GM06990 (cell line): ENCODE results near the gene RNF220.

ENCODE experiments used
- DNase-seq: peaks from one replicate; pipeline ENCODE4 v3.0.0-alpha.2; 2011; ENCODE audit not compliant: insufficient read length; ENCODE audit errors: extremely low read depth
- H3K27me3 ChIP-seq: replicated peaks from 2 replicates; pipeline ENCODE4 v1.6.0; 2011; ENCODE audit warnings: low read length; ENCODE audit not compliant: control insufficient read depth, insufficient read depth
- H3K36me3 ChIP-seq: 2 replicates; pipeline ENCODE4 v1.5.1; 2011; ENCODE audit warnings: low read length; ENCODE audit not compliant: control insufficient read depth, insufficient read depth
- H3K4me3 ChIP-seq: replicated peaks from 2 replicates; pipeline ENCODE4 v1.5.1; 2011; ENCODE audit warnings: low read depth, mild to moderate bottlenecking, control low read depth, low read length
- TF ChIP-seq, protein P1 (sequence below): IDR thresholded peaks from 2 replicates; pipeline ENCODE4 v1.5.1; 2011; ENCODE audit warnings: low read length, control low read depth, mild to moderate bottlenecking, inconsistent platforms; ENCODE audit not compliant: insufficient read depth, poor library complexity, severe bottlenecking

The RNF220 gene

GRCh38 chr1:44684525-44684924 is 279.5 kb downstream of the RNF220 start:
- H3K27me3 ChIP-seq: no peaks in the 10 kb centered on the region
- H3K36me3 ChIP-seq: no peaks in the 10 kb centered on the region
- TF ChIP-seq, protein P1, sequence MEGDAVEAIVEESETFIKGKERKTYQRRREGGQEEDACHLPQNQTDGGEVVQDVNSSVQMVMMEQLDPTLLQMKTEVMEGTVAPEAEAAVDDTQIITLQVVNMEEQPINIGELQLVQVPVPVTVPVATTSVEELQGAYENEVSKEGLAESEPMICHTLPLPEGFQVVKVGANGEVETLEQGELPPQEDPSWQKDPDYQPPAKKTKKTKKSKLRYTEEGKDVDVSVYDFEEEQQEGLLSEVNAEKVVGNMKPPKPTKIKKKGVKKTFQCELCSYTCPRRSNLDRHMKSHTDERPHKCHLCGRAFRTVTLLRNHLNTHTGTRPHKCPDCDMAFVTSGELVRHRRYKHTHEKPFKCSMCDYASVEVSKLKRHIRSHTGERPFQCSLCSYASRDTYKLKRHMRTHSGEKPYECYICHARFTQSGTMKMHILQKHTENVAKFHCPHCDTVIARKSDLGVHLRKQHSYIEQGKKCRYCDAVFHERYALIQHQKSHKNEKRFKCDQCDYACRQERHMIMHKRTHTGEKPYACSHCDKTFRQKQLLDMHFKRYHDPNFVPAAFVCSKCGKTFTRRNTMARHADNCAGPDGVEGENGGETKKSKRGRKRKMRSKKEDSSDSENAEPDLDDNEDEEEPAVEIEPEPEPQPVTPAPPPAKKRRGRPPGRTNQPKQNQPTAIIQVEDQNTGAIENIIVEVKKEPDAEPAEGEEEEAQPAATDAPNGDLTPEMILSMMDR: peak; percentile 16
- no peak overlapping the region for H3K4me3 ChIP-seq
- DNase-seq: peak; percentile 74

- no peaks in the 10 kb centered on the region for H3K27me3 ChIP-seq
- no peak overlapping the region for H3K4me3 ChIP-seq
- H3K36me3 ChIP-seq: no peaks in the 10 kb centered on the region
- TF ChIP-seq, protein P1: no peak
- no peak for DNase-seq
Measured at GRCh38 chr1:44685218-44685617, 280.2 kb downstream of the RNF220 start.

GRCh38 chr1:44685881-44686280 is 280.8 kb downstream of the RNF220 start:
- no peak overlapping the region for H3K4me3 ChIP-seq
- TF ChIP-seq, protein P1: no peak
- no peaks in the 10 kb centered on the region for H3K27me3 ChIP-seq

GRCh38 chr1:44688760-44689446 is 283.8 kb downstream of the RNF220 start:
- TF ChIP-seq, protein P1: no peak

More at GRCh38 chr1:44685881-44686280, 280.8 kb downstream of the RNF220 start:
- no peaks in the 10 kb centered on the region for H3K36me3 ChIP-seq
- DNase-seq: no peak

DNA sequence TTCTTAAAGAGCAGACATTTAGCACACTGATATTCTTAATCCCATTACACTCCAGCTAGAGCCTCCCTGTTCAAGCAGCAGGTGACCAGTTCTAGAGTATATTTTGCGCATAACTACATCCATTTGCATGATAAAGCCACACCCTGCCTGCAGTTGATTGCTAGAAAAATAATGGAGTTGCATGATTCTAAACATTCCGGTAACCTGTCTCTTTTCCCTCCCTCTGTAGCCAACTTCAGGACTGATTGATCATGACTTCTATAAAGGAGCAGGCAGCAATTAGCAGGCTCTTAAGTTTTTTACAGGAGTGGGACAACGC is 284.4 kb downstream of the RNF220 start:
- no peaks in the 10 kb centered on the region for H3K27me3 ChIP-seq
- H3K4me3 ChIP-seq: no peak overlapping the region
- DNase-seq: no peak
- TF ChIP-seq, protein P1: no peak
- H3K36me3 ChIP-seq: no peaks in the 10 kb centered on the region

More at GRCh38 chr1:44688760-44689446, 283.8 kb downstream of the RNF220 start:
- no peak overlapping the region for H3K4me3 ChIP-seq
- H3K36me3 ChIP-seq: no peaks in the 10 kb centered on the region
- no peaks in the 10 kb centered on the region for H3K27me3 ChIP-seq
- no peak for DNase-seq

- no peaks in the 10 kb centered on the region for H3K36me3 ChIP-seq
- H3K4me3 ChIP-seq: no peak overlapping the region
- no peak for DNase-seq
- TF ChIP-seq, protein P1: no peak
- H3K27me3 ChIP-seq: no peaks in the 10 kb centered on the region
Measured at GRCh38 chr1:44693159-44693558, 288.1 kb downstream of the RNF220 start.
